HCT116 (cell line): Measurements from ENCODE around the gene OR2AG1. TPM values are rescaled to one million over a fixed set of nuclear protein-coding genes. Genes with fewer than 3 reads are reported as not detected.

Experiments
- ATAC-seq: fragments of 200-7000 bp; cut with Tn5 transposase; 2 replicates; pipeline ENCODE4 v1.9.1; 2020; ENCODE audit warnings: mild to moderate bottlenecking, moderate library complexity
- BruUV-seq: library from RNA; stranded (reverse); fragments of 400-500 nt; replicated peaks from 2 replicates; lab custom pipeline; 2021; lab: Mats Ljungman, UMichigan
- CTCF ChIA-PET: fragments of 300-600 bp; sonication (Branson Sonifier 250); formaldehyde crosslinking; loops from one replicate; lab custom pipeline; 2021; ENCODE audit warnings: antibody characterized with exemption; lab: Charles Lee
- POLR2A ChIA-PET: fragments of 300-600, 350-600 bp; sonication (Branson Sonifier 250); formaldehyde crosslinking; loops from one replicate; lab custom pipeline; 2021; ENCODE audit warnings: antibody characterized with exemption; lab: Charles Lee
- RAD21 ChIA-PET, 2 experiments: fragments of 300-600 bp; sonication (Branson Sonifier 250); formaldehyde crosslinking; loops; one replicate each; lab custom pipeline; 2023; ENCODE audit warnings: low total read pairs in 2 of 2; ENCODE audit not compliant: uncharacterized antibody in 2 of 2, unreplicated experiment in 2 of 2, low non-redundant PET in 1 of 2; lab: Charles Lee
- DNase-seq: peaks from one replicate; pipeline ENCODE4 v3.0.0-alpha.2; 2010; ENCODE audit warnings: low read depth, low spot score
- H2AFZ ChIP-seq: fragments of 200-600 bp; shearing (Covaris generic), sonication (generic); 2 replicates; pipeline ENCODE4 v1.6.1; 2017; ENCODE audit warnings: low read depth, mixed run types, mixed read lengths, antibody characterized with exemption, low read length; ENCODE audit not compliant: poor library complexity, severe bottlenecking
- H3K27ac ChIP-seq: 2 replicates; pipeline ENCODE4 v1.5.1; 2012; ENCODE audit warnings: low read depth, low read length
- H3K27me3 ChIP-seq: fragments of 200-600 bp; sonication (generic); 2 replicates; pipeline ENCODE4 v1.6.1; 2016; ENCODE audit warnings: mixed run types, low read length, mixed read lengths; ENCODE audit not compliant: insufficient read depth
- H3K36me3 ChIP-seq, 2 experiments: fragments of 200-500 bp in 1 of 2; fragments of 200-600 bp in 1 of 2; sonication (Bioruptor generic) in 1 of 2; sonication (generic) in 1 of 2; 2 replicates each; pipeline versions ENCODE4 v1.5.1 to v1.6.1; 2014 to 2016; ENCODE audit warnings: low read length in 2 of 2, inconsistent platforms in 1 of 2, mixed read lengths in 1 of 2, mixed run types in 1 of 2; ENCODE audit not compliant: insufficient read depth in 2 of 2, control insufficient read depth in 1 of 2
- H3K4me1 ChIP-seq, 2 experiments: fragments of 200-600 bp in 1 of 2; sonication (generic) in 1 of 2; 2 replicates each; pipeline versions ENCODE4 v1.5.1 to v1.6.1; 2012 to 2017; ENCODE audit warnings: low read length in 2 of 2, inconsistent platforms in 1 of 2, mild to moderate bottlenecking in 1 of 2, mixed read lengths in 1 of 2, mixed run types in 1 of 2, moderate library complexity in 1 of 2; ENCODE audit not compliant: insufficient read depth in 2 of 2, control insufficient read depth in 1 of 2
- H3K4me2 ChIP-seq: fragments of 200-600 bp; sonication (generic); 2 replicates; pipeline ENCODE4 v1.6.1; 2017; ENCODE audit warnings: mixed run types, low read length, mixed read lengths
- H3K4me3 ChIP-seq, 2 experiments: fragments of 200-600 bp in 1 of 2; sonication (generic) in 1 of 2; replicated peaks in 1 of 2; 2 replicates each; pipeline ENCODE4 v1.5.1; 2011 to 2016; ENCODE audit warnings: low read length in 2 of 2, control low read depth in 1 of 2, low read depth in 1 of 2, mild to moderate bottlenecking in 1 of 2, mixed read lengths in 1 of 2, mixed run types in 1 of 2
- H3K79me2 ChIP-seq: fragments of 200-600 bp; sonication (generic); 2 replicates; pipeline ENCODE4 v1.6.1; 2017; ENCODE audit warnings: mild to moderate bottlenecking, mixed run types, low read length, moderate library complexity, mixed read lengths; ENCODE audit not compliant: insufficient read depth
- H3K9ac ChIP-seq: fragments of 200-600 bp; sonication (generic); 2 replicates; pipeline ENCODE4 v1.6.1; 2016; ENCODE audit warnings: low read length, mixed read lengths
- H3K9me2 ChIP-seq: fragments of 200-600 bp; sonication (generic), shearing (Covaris generic); 2 replicates; pipeline ENCODE4 v1.6.1; 2017; ENCODE audit warnings: mixed run types, mild to moderate bottlenecking, moderate library complexity; ENCODE audit not compliant: insufficient read depth
- H3K9me3 ChIP-seq, 2 experiments: fragments of 200-500 bp in 1 of 2; fragments of 200-600 bp in 1 of 2; sonication (Bioruptor generic) in 1 of 2; sonication (generic) in 1 of 2; 2 replicates each; pipeline ENCODE4 v1.6.1; 2014 to 2017; ENCODE audit warnings: low read length in 2 of 2, mixed read lengths in 2 of 2, inconsistent platforms in 1 of 2, low read depth in 1 of 2, mild to moderate bottlenecking in 1 of 2, mixed run types in 1 of 2, moderate library complexity in 1 of 2; ENCODE audit not compliant: control insufficient read depth in 1 of 2, insufficient read depth in 1 of 2
- H4K20me1 ChIP-seq: fragments of 200-600 bp; sonication (generic), shearing (Covaris generic); 2 replicates; pipeline ENCODE4 v1.6.1; 2017; ENCODE audit warnings: mixed run types, mild to moderate bottlenecking, moderate library complexity; ENCODE audit not compliant: insufficient read depth
- ATF3 ChIP-seq: IDR thresholded peaks from 2 replicates; pipeline ENCODE4 v1.6.1; 2012
- CEBPB ChIP-seq: IDR thresholded peaks from 2 replicates; pipeline ENCODE4 v1.6.1; 2012; ENCODE audit warnings: low read depth
- CTCF ChIP-seq, 3 experiments: fragments of 200-600 bp in 1 of 3; sonication (generic) in 1 of 3; IDR thresholded peaks in 2 of 3; conservative IDR thresholded peaks in 1 of 3; 2 replicates each; pipeline ENCODE4 v1.5.1; 2012 to 2017; ENCODE audit warnings: low read depth in 2 of 3, low read length in 2 of 3, antibody characterized with exemption in 1 of 3, borderline replicate concordance in 1 of 3, control low read depth in 1 of 3, mild to moderate bottlenecking in 1 of 3, mixed read lengths in 1 of 3, mixed run types in 1 of 3, moderate library complexity in 1 of 3; ENCODE audit not compliant: insufficient read depth in 1 of 3
- EGR1 ChIP-seq: IDR thresholded peaks from 2 replicates; pipeline ENCODE4 v1.6.1; 2012; ENCODE audit warnings: low read depth
- EZH2phosphoT487 ChIP-seq: fragments of 200-600 bp; IDR thresholded peaks from 2 replicates; pipeline ENCODE4 v1.6.1; 2018; ENCODE audit warnings: antibody characterized with exemption, borderline replicate concordance
- POLR2A ChIP-seq: IDR thresholded peaks from 2 replicates; pipeline ENCODE4 v1.7.0; 2011; ENCODE audit warnings: borderline replicate concordance; ENCODE audit not compliant: insufficient read depth, insufficient read length; ENCODE audit errors: extremely low read depth
- RAD21 ChIP-seq: IDR thresholded peaks from 2 replicates; pipeline ENCODE4 v1.6.1; 2012; ENCODE audit warnings: low read depth, mild to moderate bottlenecking
- TCF7L2 ChIP-seq: IDR thresholded peaks from 2 replicates; pipeline ENCODE4 v1.7.0; 2011; ENCODE audit warnings: borderline replicate concordance, inconsistent platforms; ENCODE audit not compliant: insufficient read depth, insufficient read length; ENCODE audit errors: extremely low read depth
- ZBTB33 ChIP-seq: IDR thresholded peaks from 2 replicates; pipeline ENCODE4 v1.6.1; 2011; ENCODE audit warnings: mild to moderate bottlenecking, low read length, moderate library complexity; ENCODE audit not compliant: insufficient replicate concordance; ENCODE audit errors: extremely low read depth
- ZNF274 ChIP-seq: fragments of 200-500 bp; sonication (Bioruptor generic); IDR thresholded peaks from 2 replicates; pipeline ENCODE4 v1.6.1; 2014; ENCODE audit warnings: mild to moderate bottlenecking, low read depth, low read length, inconsistent platforms
- intact Hi-C: fragments of 100-400 bp; cut with micrococcal nuclease; formaldehyde crosslinking; loops from 2 replicates; pipeline ENCODE4 v1.10.0; 2022
- total RNA-seq: library from RNA; stranded (reverse); gene quantifications from one replicate; pipeline ENCODE4 v1.2.1, GENCODE V29; 2021; ENCODE audit not compliant: unreplicated experiment

The OR2AG1 gene
- total RNA-seq, 1 experiment from 2014 or later: not detected

GRCh38 chr11:6733326-6734275, 49.2 kb upstream of the OR2AG1 start:
- Histone ChIP-seq H2AFZ (no peak overlapping the region), H3K79me2 (no peaks in the 10 kb centered on the region), H3K4me3 (no peak overlapping the region), H3K4me2 (no peak overlapping the region), H3K27me3 (peaks cover 49% of the 10 kb centered on the region), H3K4me1 (no peaks in the 10 kb centered on the region), H3K9ac (no peak overlapping the region), H3K9me3 (no peaks in the 10 kb centered on the region), H3K9me2 (no peaks in the 10 kb centered on the region), H3K27ac (no peak overlapping the region), H4K20me1 (no peaks in the 10 kb centered on the region), H3K36me3 (no peaks in the 10 kb centered on the region)
- RAD21 ChIA-PET: no interaction called here
- BruUV-seq: no TSS peak
- intact Hi-C loops: no loop called here
- POLR2A ChIA-PET: no interaction called here
- no peak for TF ChIP-seq POLR2A
- no peak for TF ChIP-seq ZNF274
- TF ChIP-seq TCF7L2: no peak
- ATAC-seq: no peak
- CTCF ChIA-PET: interaction anchor here (1.5 kb wide), 1 partner anchor 22 kb away, joined by 3 read pairs; no protein-coding TSS in a partner anchor
- DNase-seq: no peak

- Histone ChIP-seq H3K79me2 (no peaks in the 10 kb centered on the region), H2AFZ (no peak overlapping the region), H3K27ac (no peak overlapping the region), H3K4me3 (no peak overlapping the region), H3K4me1 (no peaks in the 10 kb centered on the region), H3K9me3 (no peaks in the 10 kb centered on the region), H4K20me1 (no peaks in the 10 kb centered on the region), H3K4me2 (no peak overlapping the region), H3K27me3 (peaks cover 41% of the 10 kb centered on the region), H3K36me3 (no peaks in the 10 kb centered on the region), H3K9me2 (no peaks in the 10 kb centered on the region), H3K9ac (no peak overlapping the region)
- no peak for DNase-seq
- no TSS peak for BruUV-seq
- no peak for TF ChIP-seq EGR1
- TF ChIP-seq CEBPB: no peak
- no peak for TF ChIP-seq CTCF (IDR thresholded peaks at IDR 0.05 in 2 of 3, conservative IDR thresholded peaks at IDR 0.05 in 1 of 3; ENCODE audit: borderline replicate concordance in 1 of 3, insufficient read depth in 1 of 3, low read depth in 2 of 3, low read length in 2 of 3)
- no peak for TF ChIP-seq EZH2phosphoT487
- no peak for TF ChIP-seq RAD21
- TF ChIP-seq ATF3: no peak
- TF ChIP-seq ZBTB33: no peak
- no peak for ATAC-seq
- RAD21 ChIA-PET: no interaction called here
- intact Hi-C loops: no loop called here
- POLR2A ChIA-PET: no interaction called here
- CTCF ChIA-PET: interaction anchor here (1.5 kb wide), 1 partner anchor 21 kb away, joined by 3 read pairs; no protein-coding TSS in a partner anchor
Measured at GRCh38 chr11:6734616-6735015, 48.2 kb upstream of the OR2AG1 start.
